ENCODE data around the gene LRP6. TPM values are rescaled to one million over a fixed set of nuclear protein-coding genes. Genes with fewer than 3 reads are reported as not detected.

The LRP6 gene
- total RNA-seq, 2 donors from 2014 or later = 23.0 to 34.7 TPM

GRCh38 chr12:12273291-12273957 lies 6.6 kb upstream of the LRP6 start:
- no peaks in the 10 kb centered on the region for H3K4me1 ChIP-seq (replicated peaks)
- H3K27me3 ChIP-seq (replicated peaks; ENCODE audit: insufficient read depth) = no peaks in the 10 kb centered on the region
- no peak overlapping the region for H3K27ac ChIP-seq
- H3K36me3 ChIP-seq = no peaks in the 10 kb centered on the region
- WGBS = 85% methylated on average over 4 of the region's 4 CpGs
- no peak overlapping the region for H3K4me3 ChIP-seq
- DNase-seq (ENCODE audit: low spot score) = no peak
- TF ChIP-seq CTCF (IDR thresholded peaks at IDR 0.05) = no peak
- TF ChIP-seq POLR2AphosphoS5 (IDR thresholded peaks at IDR 0.05) = no peak
- TF ChIP-seq POLR2A (IDR thresholded peaks at IDR 0.05) = no peak
- no peaks in the 10 kb centered on the region for H3K9me3 ChIP-seq
- intact Hi-C loops (cut with DNase I) = no loop called here

DNA sequence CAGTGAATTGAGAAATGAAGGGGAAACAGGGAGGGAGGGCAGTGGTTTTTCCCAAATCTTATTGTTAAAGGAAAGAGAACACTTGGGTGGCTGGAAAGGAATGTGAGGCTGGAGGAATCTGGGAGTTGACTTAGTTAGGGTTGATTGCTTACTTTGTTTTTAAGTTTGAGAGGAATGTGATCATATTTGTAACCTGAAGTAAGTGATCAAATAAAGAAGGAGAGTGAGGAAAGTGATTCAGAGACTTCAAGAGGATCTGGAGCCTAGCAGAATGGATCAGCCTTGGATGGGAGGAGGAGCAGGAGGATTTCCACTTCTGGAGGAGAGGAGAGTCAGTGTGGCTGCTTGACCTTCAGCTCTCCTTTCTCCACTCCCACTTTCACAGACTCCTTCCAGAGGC lies 6.0 kb upstream of the LRP6 start:
- intact Hi-C loops (cut with DNase I) = no loop called here
- Histone ChIP-seq H3K27me3 (replicated peaks; ENCODE audit: insufficient read depth) (no peaks in the 10 kb centered on the region), H3K4me3 (no peak overlapping the region), H3K9me3 (no peaks in the 10 kb centered on the region), H3K36me3 (no peaks in the 10 kb centered on the region), H3K4me1 (replicated peaks) (no peaks in the 10 kb centered on the region), H3K27ac (no peak overlapping the region)
- TF ChIP-seq CTCF (IDR thresholded peaks at IDR 0.05) (no peak), POLR2A (IDR thresholded peaks at IDR 0.05) (no peak), POLR2AphosphoS5 (IDR thresholded peaks at IDR 0.05) (no peak)
- DNase-seq (ENCODE audit: low spot score) = no peak

DNA sequence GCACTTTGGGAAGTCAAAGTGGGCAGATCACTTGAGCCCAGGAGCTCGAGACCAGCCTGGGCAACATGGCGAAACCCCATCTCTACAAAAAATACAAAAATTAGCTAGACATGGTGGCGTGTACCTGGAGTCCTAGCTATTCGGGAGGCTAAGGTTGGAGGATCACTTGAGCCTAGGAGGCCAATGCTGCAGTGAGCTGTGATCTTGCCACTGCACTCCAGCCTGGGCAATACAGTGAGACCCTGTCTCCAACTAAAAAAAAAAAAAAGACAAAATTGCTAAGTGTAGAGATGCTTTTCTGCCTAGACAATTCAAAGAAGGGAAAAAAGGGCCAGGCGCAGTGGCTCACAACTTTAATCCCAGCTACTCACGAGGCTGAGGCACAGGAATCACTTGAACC lies 3.4 kb upstream of the LRP6 start:
- intact Hi-C loops (cut with DNase I) = no loop called here
- TF ChIP-seq POLR2A (IDR thresholded peaks at IDR 0.05) (no peak), POLR2AphosphoS5 (IDR thresholded peaks at IDR 0.05) (no peak), CTCF (IDR thresholded peaks at IDR 0.05) (no peak)
- H3K9me3 ChIP-seq = no peaks in the 10 kb centered on the region
- no peaks in the 10 kb centered on the region for H3K27me3 ChIP-seq (replicated peaks; ENCODE audit: insufficient read depth)
- H3K4me1 ChIP-seq (replicated peaks) = no peaks in the 10 kb centered on the region
- 95% methylated on average over 6 of the region's 6 CpGs for WGBS
- no peak overlapping the region for H3K4me3 ChIP-seq
- DNase-seq (ENCODE audit: low spot score) = no peak
- no peak overlapping the region for H3K27ac ChIP-seq
- H3K36me3 ChIP-seq = no peaks in the 10 kb centered on the region

DNA sequence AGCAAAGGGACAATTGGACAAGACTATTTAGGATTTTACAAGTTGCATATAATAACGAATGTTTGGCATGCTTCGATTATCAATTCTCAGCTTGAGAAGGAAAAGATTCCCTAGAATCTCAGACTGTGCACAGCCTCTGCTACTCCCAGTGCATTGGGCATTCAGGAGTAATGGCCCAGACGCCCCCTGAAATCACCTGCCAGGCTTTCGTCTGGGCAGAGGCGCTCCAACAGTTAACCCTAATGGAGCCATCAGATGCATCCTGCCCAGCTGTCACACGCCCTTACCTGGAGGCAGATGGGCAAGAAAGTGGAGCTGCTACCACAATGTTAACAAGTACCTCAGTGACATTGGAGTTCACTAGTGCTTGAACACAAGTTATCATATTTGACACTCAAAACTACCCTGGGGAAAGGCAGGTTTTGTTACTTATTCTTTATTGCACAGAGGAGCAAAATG lies 927 bp upstream of the LRP6 start:
- no peaks in the 10 kb centered on the region for H3K4me1 ChIP-seq (replicated peaks)
- no peaks in the 10 kb centered on the region for H3K27me3 ChIP-seq (replicated peaks; ENCODE audit: insufficient read depth)
- peak overlapping the region; percentile 98 to 99 for H3K27ac ChIP-seq
- peak overlapping the region; percentile 69 to 86 for H3K4me3 ChIP-seq
- TF ChIP-seq POLR2AphosphoS5 (IDR thresholded peaks at IDR 0.05) = no peak
- no peak for TF ChIP-seq POLR2A (IDR thresholded peaks at IDR 0.05)
- no peak for TF ChIP-seq CTCF (IDR thresholded peaks at IDR 0.05)
- intact Hi-C loops (cut with DNase I) = loop anchor here (5.0 kb wide), 1 partner anchor 55 kb away; no protein-coding TSS in a partner anchor
- 15% methylated on average over 6 of the region's 6 CpGs for WGBS
- no peak for DNase-seq (ENCODE audit: low spot score)
- no peaks in the 10 kb centered on the region for H3K36me3 ChIP-seq
- H3K9me3 ChIP-seq = no peaks in the 10 kb centered on the region

DNA sequence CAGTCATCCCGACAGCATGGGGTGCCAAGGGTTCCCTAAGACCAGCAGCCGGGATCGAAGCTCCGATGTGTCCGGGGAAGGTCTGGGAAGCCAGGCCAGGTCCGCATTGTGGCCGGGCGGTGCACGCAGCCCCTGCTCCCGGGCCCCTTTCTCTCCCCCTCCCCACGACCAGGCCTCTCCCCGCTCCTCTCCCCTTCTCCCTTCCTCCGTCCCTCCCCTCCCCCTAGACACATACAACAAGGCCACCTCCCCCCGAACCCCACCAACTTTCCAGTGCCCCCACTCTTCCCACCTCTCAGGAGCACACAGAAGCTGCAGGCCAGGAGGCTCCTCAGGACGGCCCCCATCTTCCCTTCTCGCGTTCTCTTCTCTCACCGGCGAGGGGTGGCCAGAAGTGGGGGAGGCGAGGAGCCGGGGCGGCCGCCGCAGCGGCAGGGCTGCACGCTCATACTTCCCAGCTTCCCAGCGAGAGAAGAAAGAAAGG lies 413 bp downstream of the LRP6 start:
- peak overlapping the region; percentile 98 to 99 for H3K27ac ChIP-seq
- H3K4me1 ChIP-seq (replicated peaks) = no peaks in the 10 kb centered on the region
- under 1% methylated on average over 21 of the region's 27 CpGs for WGBS
- intact Hi-C loops (cut with DNase I) = loop anchor here (5.0 kb wide), 1 partner anchor 56 kb away; no protein-coding TSS in a partner anchor
- no peaks in the 10 kb centered on the region for H3K27me3 ChIP-seq (replicated peaks; ENCODE audit: insufficient read depth)
- H3K36me3 ChIP-seq = no peaks in the 10 kb centered on the region
- H3K4me3 ChIP-seq = peak overlapping the region; percentile 69 to 86
- TF ChIP-seq POLR2AphosphoS5 (IDR thresholded peaks at IDR 0.05) = no peak
- no peak for TF ChIP-seq POLR2A (IDR thresholded peaks at IDR 0.05)
- TF ChIP-seq CTCF (IDR thresholded peaks at IDR 0.05) = no peak
- no peaks in the 10 kb centered on the region for H3K9me3 ChIP-seq
- peak; percentile 26 for DNase-seq (ENCODE audit: low spot score)

Measured in prostate gland (tissue), 2 donors.